HepG2 (cell line): ENCODE measurements around the gene KCNK15. TPM values are rescaled to one million over a fixed set of nuclear protein-coding genes. Genes with fewer than 3 reads are reported as not detected.

Experiments used
- BHLHE40 ChIP-seq: IDR thresholded peaks from 2 replicates; pipeline ENCODE4 v1.6.1; 2011; ENCODE audit warnings: low read length, improper control_type of control experiment
- FOXK1 ChIP-seq: sonication (generic); formaldehyde crosslinking; IDR thresholded peaks from 2 replicates; pipeline ENCODE4 v1.4.0; 2020; ENCODE audit warnings: low read depth, missing genetic modification reagents, borderline replicate concordance
- GATAD2A ChIP-seq: IDR thresholded peaks from 2 replicates; pipeline ENCODE4 v1.6.1; 2016
- HMG20A ChIP-seq: IDR thresholded peaks from 2 replicates; pipeline ENCODE4 v1.6.1; 2016; ENCODE audit warnings: borderline replicate concordance
- KDM1A ChIP-seq: IDR thresholded peaks from 2 replicates; pipeline ENCODE4 v1.6.1; 2016; ENCODE audit warnings: missing compliant biosample characterization
- KLF13 ChIP-seq: sonication (generic); formaldehyde crosslinking; IDR thresholded peaks from 2 replicates; pipeline ENCODE4 v1.4.0; 2020; ENCODE audit warnings: mild to moderate bottlenecking, missing genetic modification reagents
- KLF9 ChIP-seq: IDR thresholded peaks from 2 replicates; pipeline ENCODE4 v1.6.1; 2016; ENCODE audit warnings: low read depth
- NCOA5 ChIP-seq: sonication (generic); formaldehyde crosslinking; IDR thresholded peaks from 2 replicates; pipeline ENCODE4 v1.4.0; 2020; ENCODE audit warnings: missing genetic modification reagents
- NFYB ChIP-seq: sonication (generic); formaldehyde crosslinking; IDR thresholded peaks from 2 replicates; pipeline ENCODE4 v1.4.0; 2020; ENCODE audit warnings: missing genetic modification reagents
- NRL ChIP-seq: sonication (generic); formaldehyde crosslinking; IDR thresholded peaks from 2 replicates; pipeline ENCODE4 v1.5.0; 2020; ENCODE audit warnings: missing genetic modification reagents, mild to moderate bottlenecking, moderate library complexity, borderline replicate concordance
- PAXIP1 ChIP-seq: sonication (generic); formaldehyde crosslinking; conservative IDR thresholded peaks from 2 replicates; pipeline ENCODE4 v1.4.0; 2020; ENCODE audit warnings: mild to moderate bottlenecking, missing genetic modification reagents, moderate library complexity
- SOX13 ChIP-seq, 3 experiments: fragments of 450-650 bp in 1 of 3; sonication (generic) in 1 of 3; formaldehyde crosslinking in 1 of 3; IDR thresholded peaks in 2 of 3; conservative IDR thresholded peaks in 1 of 3; 2 replicates each; pipeline versions ENCODE4 v1.5.0 to v1.6.1; 2016 to 2020; ENCODE audit warnings: antibody characterized with exemption in 1 of 3, mild to moderate bottlenecking in 1 of 3, missing compliant biosample characterization in 1 of 3, missing genetic modification reagents in 1 of 3, moderate library complexity in 1 of 3
- SRF ChIP-seq: IDR thresholded peaks from 2 replicates; pipeline ENCODE4 v1.6.1; 2011; ENCODE audit warnings: mild to moderate bottlenecking, low read depth, low read length, moderate library complexity
- STAT6 ChIP-seq: sonication (generic); formaldehyde crosslinking; IDR thresholded peaks from 2 replicates; pipeline ENCODE4 v1.4.0; 2020; ENCODE audit warnings: missing genetic modification reagents, mild to moderate bottlenecking, borderline replicate concordance
- SYNCRIP ChIP-seq: fragments of 200-400 bp; formaldehyde crosslinking; IDR thresholded peaks from 2 replicates; pipeline ENCODE4 v1.6.1; 2018; ENCODE audit warnings: mild to moderate bottlenecking, low read depth, low read length; ENCODE audit not compliant: insufficient read depth
- ZNF546 ChIP-seq: sonication (generic); formaldehyde crosslinking; conservative IDR thresholded peaks from 2 replicates; pipeline ENCODE4 v1.8.1; 2023; ENCODE audit warnings: mild to moderate bottlenecking, missing genetic modification reagents
- ZNF577 ChIP-seq: sonication (generic); formaldehyde crosslinking; IDR thresholded peaks from 2 replicates; pipeline ENCODE4 v1.4.0; 2020; ENCODE audit warnings: mild to moderate bottlenecking, low read depth, missing genetic modification reagents, borderline replicate concordance
- ZNF616 ChIP-seq: sonication (generic); formaldehyde crosslinking; IDR thresholded peaks from 2 replicates; pipeline ENCODE4 v1.5.0; 2020; ENCODE audit warnings: low read depth, mild to moderate bottlenecking, missing genetic modification reagents
- ZNF775 ChIP-seq: sonication (generic); formaldehyde crosslinking; IDR thresholded peaks from 2 replicates; pipeline ENCODE4 v1.4.0; 2020; ENCODE audit warnings: missing genetic modification reagents, mild to moderate bottlenecking, moderate library complexity, borderline replicate concordance
- ZNF891 ChIP-seq: sonication (generic); formaldehyde crosslinking; IDR thresholded peaks from 2 replicates; pipeline ENCODE4 v1.5.0; 2020; ENCODE audit warnings: mild to moderate bottlenecking, missing genetic modification reagents
- polyA plus RNA-seq, 8 experiments: library from polyadenylated mRNA; depleted of rRNA in 3 of 8; stranded (reverse) in 7 of 8; unstranded in 1 of 8; fragments of >200 nt; fragmentation: Illumina TruSeq in 4 of 8; extraction: Trizol in 4 of 8; gene quantifications; 2 replicates each; pipeline versions ENCODE4 v1.2.1 to v1.2.3, GENCODE V29; 2011 to 2016; ENCODE audit warnings: low read depth in 4 of 8, missing spikeins in 1 of 8, mixed read lengths in 1 of 8; ENCODE audit not compliant: insufficient read depth in 1 of 8
- total RNA-seq, 5 experiments: library from RNA; depleted of rRNA; stranded (reverse); fragments of >200 nt; fragmentation: Illumina TruSeq; extraction: Trizol; gene quantifications; 2 replicates each; pipeline ENCODE4 v1.2.3, GENCODE V29; 2016; ENCODE audit warnings: low read depth in 1 of 5
- TF ChIP-seq, protein P1 (sequence below): sonication (generic); formaldehyde crosslinking; IDR thresholded peaks from 2 replicates; pipeline ENCODE4 v1.5.0; 2020; ENCODE audit warnings: mild to moderate bottlenecking, missing genetic modification reagents

The KCNK15 gene
- total and polyA plus RNA-seq, 2 of the 13 experiments (the other 11 are each of a cell fraction or from before 2014, with no cell fraction given): 0.03 TPM; not detected in 1

DNA sequence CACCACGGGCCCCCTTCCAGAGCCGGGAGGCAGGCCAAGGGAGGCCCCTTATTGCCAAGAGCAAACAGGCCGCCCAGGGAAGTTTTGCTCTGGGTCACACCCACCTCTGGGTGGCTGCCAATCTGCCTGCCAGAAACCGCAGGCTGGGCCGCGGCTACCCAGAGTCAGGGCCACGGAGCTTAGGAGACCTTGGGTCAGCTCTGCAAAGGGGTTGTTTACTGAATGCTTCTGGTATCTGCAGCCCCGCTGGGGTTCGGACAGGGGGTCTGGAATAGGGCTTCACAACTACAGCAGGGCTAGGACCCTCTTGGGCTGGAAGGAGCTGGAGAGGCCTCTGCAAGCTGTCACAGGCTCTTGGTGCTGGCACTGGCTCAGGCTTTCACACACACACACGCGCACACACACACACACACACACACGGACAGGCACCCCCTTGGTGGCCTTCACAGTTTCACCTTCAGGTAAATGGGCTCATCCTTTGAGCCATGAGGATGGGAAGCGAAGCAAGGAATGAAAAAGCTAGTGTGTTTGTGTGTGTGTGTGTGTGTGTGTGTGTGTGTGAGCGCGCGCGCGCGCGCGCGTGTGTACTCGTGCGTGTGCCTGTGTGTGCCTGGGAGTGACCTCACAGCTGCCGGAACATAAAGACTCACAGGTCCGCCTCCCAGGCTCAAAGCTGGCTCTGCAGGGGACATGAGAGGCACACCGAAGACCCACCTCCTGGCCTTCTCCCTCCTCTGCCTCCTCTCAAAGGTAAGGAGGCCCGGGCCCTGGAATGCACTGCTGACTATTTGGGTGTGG lies 30.8 kb upstream of the KCNK15 start, which contains the start of gene CCN5 (continued):
- peak; percentile 15; the same call in 1 of the 2 replicates for TF ChIP-seq HMG20A (CRISPR knock-in tag)
- TF ChIP-seq NFYB (CRISPR knock-in tag): no peak
- no peak for TF ChIP-seq NCOA5
- no peak for TF ChIP-seq ZNF546 (CRISPR knock-in tag)
- peak; percentile 88; the same call in 1 of the 2 replicates for TF ChIP-seq KLF9 (CRISPR knock-in tag)
- no peak for TF ChIP-seq KLF13 (CRISPR knock-in tag)
- TF ChIP-seq STAT6 (CRISPR knock-in tag): no peak
- TF ChIP-seq PAXIP1 (CRISPR knock-in tag): no peak
- no peak for TF ChIP-seq BHLHE40
- TF ChIP-seq KDM1A (CRISPR knock-in tag): no peak
- no peak for TF ChIP-seq SYNCRIP
- TF ChIP-seq NRL (CRISPR knock-in tag): no peak; the same call in 1 of the 2 replicates
- no peak for TF ChIP-seq ZNF775
- TF ChIP-seq ZNF577 (CRISPR knock-in tag): no peak
- TF ChIP-seq ZNF616: no peak
- no peak; the same call in 1 of the 2 replicates for TF ChIP-seq FOXK1 (CRISPR knock-in tag)
- 0 out of 2 replicates have a peak, but pooled peaks have one; percentile 19 for TF ChIP-seq GATAD2A (CRISPR knock-in tag)
- TF ChIP-seq, protein P1, sequence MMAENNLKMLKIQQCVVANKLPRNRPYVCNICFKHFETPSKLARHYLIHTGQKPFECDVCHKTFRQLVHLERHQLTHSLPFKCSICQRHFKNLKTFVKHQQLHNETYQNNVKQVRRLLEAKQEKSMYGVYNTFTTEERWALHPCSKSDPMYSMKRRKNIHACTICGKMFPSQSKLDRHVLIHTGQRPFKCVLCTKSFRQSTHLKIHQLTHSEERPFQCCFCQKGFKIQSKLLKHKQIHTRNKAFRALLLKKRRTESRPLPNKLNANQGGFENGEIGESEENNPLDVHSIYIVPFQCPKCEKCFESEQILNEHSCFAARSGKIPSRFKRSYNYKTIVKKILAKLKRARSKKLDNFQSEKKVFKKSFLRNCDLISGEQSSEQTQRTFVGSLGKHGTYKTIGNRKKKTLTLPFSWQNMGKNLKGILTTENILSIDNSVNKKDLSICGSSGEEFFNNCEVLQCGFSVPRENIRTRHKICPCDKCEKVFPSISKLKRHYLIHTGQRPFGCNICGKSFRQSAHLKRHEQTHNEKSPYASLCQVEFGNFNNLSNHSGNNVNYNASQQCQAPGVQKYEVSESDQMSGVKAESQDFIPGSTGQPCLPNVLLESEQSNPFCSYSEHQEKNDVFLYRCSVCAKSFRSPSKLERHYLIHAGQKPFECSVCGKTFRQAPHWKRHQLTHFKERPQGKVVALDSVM (CRISPR knock-in tag): peak; percentile 57; the same call in 1 of the 2 replicates
- no peak for TF ChIP-seq SRF
- no peak for TF ChIP-seq SOX13 (IDR thresholded peaks at IDR 0.05)
- TF ChIP-seq SOX13 (CRISPR knock-in tag; conservative IDR thresholded peaks at IDR 0.05 in 1 of 2, IDR thresholded peaks at IDR 0.05 in 1 of 2): 0 out of 4 replicates have a peak, but pooled peaks of 1 of the 2 experiments have one; percentile 19
- TF ChIP-seq ZNF891 (CRISPR knock-in tag): no peak
